K562 (cell line): ENCODE measurements around the gene FRMD4A. TPM values are rescaled to one million over a fixed set of nuclear protein-coding genes. Genes with fewer than 3 reads are reported as not detected.

Experiments used
- CCAR2 ChIP-seq: fragments of 200-400 bp; formaldehyde crosslinking; IDR thresholded peaks from 2 replicates; pipeline ENCODE4 v1.6.1; 2017; ENCODE audit warnings: mild to moderate bottlenecking, low read depth, low read length
- FOXK2 ChIP-seq, 2 experiments: fragments of 450-650 bp; IDR thresholded peaks in 1 of 2; conservative IDR thresholded peaks in 1 of 2; 2 replicates each; pipeline ENCODE4 v1.6.1; 2016; ENCODE audit warnings: low read depth in 2 of 2, mild to moderate bottlenecking in 1 of 2
- MBD2 ChIP-seq: sonication (generic); IDR thresholded peaks from 2 replicates; pipeline ENCODE4 v1.6.1; 2016; ENCODE audit warnings: low read depth, borderline replicate concordance
- NCOA1 ChIP-seq: fragments of 450-650 bp; IDR thresholded peaks from 2 replicates; pipeline ENCODE4 v1.6.1; 2016; ENCODE audit warnings: low read depth
- NR4A1 ChIP-seq, 2 experiments: fragments of 250-450 bp in 1 of 2; fragments of 450-650 bp in 1 of 2; sonication (Bioruptor Pico) in 1 of 2; IDR thresholded peaks; 2 replicates each; pipeline versions ENCODE4 v1.4.0 to v1.6.1; 2016 to 2020; ENCODE audit warnings: mild to moderate bottlenecking in 2 of 2, missing compliant biosample characterization in 1 of 2, missing genetic modification characterization in 1 of 2, moderate library complexity in 1 of 2
- ZNF41 ChIP-seq: fragments of 250-450 bp; sonication (Bioruptor Pico); conservative IDR thresholded peaks from 2 replicates; pipeline ENCODE4 v1.4.0; 2020; ENCODE audit warnings: mild to moderate bottlenecking
- ZNF79 ChIP-seq: fragments of 250-450 bp; sonication (Bioruptor Pico); IDR thresholded peaks from 2 replicates; pipeline ENCODE4 v1.4.0; 2020; ENCODE audit warnings: low read depth, mild to moderate bottlenecking, moderate library complexity
- polyA plus RNA-seq, 8 experiments: library from polyadenylated mRNA; depleted of rRNA in 4 of 8; stranded (reverse) in 5 of 8; unstranded in 3 of 8; fragments of >200 nt; fragmentation: Nextera tagmentation in 2 of 8; fragmentation: Illumina TruSeq in 1 of 8; extraction: Ambion mirVana in 2 of 8; extraction: Trizol in 1 of 8; gene quantifications; 2 replicates each; pipeline versions ENCODE4 v1.2.1 to v1.2.3, GENCODE V29; 2011 to 2014; ENCODE audit warnings: inconsistent platforms in 1 of 8, missing spikeins in 1 of 8
- total RNA-seq, 7 experiments: library from RNA; depleted of rRNA in 6 of 7; stranded (reverse); fragments of >200 nt in 6 of 7; fragmentation: Illumina TruSeq in 2 of 7; extraction: Trizol in 2 of 7; gene quantifications; 2 replicates each; pipeline versions ENCODE4 v1.2.1 to v1.2.3, GENCODE V29; 2011 to 2021; ENCODE audit warnings: low replicate concordance in 1 of 7
- TF ChIP-seq, protein P1 (sequence below): fragments of 200-600 bp; sonication (generic); IDR thresholded peaks from one replicate; pipeline ENCODE4 v1.6.1; 2012; ENCODE audit warnings: mild to moderate bottlenecking, low read depth, low read length, inconsistent platforms
- TF ChIP-seq, protein P2 (sequence below): fragments of 450-650 bp; conservative IDR thresholded peaks from 2 replicates; pipeline ENCODE4 v1.6.1; 2016; ENCODE audit warnings: missing genetic modification characterization, low read depth, mild to moderate bottlenecking, missing compliant biosample characterization, moderate library complexity
- TF ChIP-seq, protein P3 (sequence below): sonication (generic); formaldehyde crosslinking; IDR thresholded peaks from 2 replicates; pipeline ENCODE4 v1.9.0; 2022; ENCODE audit warnings: mild to moderate bottlenecking, missing genetic modification reagents

The FRMD4A gene
- total and polyA plus RNA-seq, 9 of the 15 experiments (the other 6 are each of a cell fraction or from before 2014, with no cell fraction given) = 0.80 to 5.2 (median 3.0) TPM

DNA sequence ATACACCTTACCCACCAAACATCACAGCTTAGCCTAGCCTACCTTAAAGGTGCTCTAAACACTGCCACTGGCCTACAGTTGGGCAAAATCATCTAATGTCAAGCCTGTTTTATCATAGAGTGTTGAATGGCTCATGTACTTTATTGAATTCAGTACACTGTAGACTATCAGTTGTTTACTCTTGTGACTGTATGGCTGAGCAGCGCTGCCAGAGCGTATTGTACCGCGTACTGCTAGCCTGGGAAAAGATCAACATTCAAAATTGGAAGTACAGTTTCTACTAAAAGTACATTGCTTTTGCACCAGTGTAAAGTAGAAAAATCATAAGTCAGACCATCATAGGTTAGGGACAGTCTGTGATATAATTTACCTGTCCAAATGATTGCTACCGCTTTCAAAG lies 517.2 kb downstream of the FRMD4A start (continued):
- TF ChIP-seq, protein P1, sequence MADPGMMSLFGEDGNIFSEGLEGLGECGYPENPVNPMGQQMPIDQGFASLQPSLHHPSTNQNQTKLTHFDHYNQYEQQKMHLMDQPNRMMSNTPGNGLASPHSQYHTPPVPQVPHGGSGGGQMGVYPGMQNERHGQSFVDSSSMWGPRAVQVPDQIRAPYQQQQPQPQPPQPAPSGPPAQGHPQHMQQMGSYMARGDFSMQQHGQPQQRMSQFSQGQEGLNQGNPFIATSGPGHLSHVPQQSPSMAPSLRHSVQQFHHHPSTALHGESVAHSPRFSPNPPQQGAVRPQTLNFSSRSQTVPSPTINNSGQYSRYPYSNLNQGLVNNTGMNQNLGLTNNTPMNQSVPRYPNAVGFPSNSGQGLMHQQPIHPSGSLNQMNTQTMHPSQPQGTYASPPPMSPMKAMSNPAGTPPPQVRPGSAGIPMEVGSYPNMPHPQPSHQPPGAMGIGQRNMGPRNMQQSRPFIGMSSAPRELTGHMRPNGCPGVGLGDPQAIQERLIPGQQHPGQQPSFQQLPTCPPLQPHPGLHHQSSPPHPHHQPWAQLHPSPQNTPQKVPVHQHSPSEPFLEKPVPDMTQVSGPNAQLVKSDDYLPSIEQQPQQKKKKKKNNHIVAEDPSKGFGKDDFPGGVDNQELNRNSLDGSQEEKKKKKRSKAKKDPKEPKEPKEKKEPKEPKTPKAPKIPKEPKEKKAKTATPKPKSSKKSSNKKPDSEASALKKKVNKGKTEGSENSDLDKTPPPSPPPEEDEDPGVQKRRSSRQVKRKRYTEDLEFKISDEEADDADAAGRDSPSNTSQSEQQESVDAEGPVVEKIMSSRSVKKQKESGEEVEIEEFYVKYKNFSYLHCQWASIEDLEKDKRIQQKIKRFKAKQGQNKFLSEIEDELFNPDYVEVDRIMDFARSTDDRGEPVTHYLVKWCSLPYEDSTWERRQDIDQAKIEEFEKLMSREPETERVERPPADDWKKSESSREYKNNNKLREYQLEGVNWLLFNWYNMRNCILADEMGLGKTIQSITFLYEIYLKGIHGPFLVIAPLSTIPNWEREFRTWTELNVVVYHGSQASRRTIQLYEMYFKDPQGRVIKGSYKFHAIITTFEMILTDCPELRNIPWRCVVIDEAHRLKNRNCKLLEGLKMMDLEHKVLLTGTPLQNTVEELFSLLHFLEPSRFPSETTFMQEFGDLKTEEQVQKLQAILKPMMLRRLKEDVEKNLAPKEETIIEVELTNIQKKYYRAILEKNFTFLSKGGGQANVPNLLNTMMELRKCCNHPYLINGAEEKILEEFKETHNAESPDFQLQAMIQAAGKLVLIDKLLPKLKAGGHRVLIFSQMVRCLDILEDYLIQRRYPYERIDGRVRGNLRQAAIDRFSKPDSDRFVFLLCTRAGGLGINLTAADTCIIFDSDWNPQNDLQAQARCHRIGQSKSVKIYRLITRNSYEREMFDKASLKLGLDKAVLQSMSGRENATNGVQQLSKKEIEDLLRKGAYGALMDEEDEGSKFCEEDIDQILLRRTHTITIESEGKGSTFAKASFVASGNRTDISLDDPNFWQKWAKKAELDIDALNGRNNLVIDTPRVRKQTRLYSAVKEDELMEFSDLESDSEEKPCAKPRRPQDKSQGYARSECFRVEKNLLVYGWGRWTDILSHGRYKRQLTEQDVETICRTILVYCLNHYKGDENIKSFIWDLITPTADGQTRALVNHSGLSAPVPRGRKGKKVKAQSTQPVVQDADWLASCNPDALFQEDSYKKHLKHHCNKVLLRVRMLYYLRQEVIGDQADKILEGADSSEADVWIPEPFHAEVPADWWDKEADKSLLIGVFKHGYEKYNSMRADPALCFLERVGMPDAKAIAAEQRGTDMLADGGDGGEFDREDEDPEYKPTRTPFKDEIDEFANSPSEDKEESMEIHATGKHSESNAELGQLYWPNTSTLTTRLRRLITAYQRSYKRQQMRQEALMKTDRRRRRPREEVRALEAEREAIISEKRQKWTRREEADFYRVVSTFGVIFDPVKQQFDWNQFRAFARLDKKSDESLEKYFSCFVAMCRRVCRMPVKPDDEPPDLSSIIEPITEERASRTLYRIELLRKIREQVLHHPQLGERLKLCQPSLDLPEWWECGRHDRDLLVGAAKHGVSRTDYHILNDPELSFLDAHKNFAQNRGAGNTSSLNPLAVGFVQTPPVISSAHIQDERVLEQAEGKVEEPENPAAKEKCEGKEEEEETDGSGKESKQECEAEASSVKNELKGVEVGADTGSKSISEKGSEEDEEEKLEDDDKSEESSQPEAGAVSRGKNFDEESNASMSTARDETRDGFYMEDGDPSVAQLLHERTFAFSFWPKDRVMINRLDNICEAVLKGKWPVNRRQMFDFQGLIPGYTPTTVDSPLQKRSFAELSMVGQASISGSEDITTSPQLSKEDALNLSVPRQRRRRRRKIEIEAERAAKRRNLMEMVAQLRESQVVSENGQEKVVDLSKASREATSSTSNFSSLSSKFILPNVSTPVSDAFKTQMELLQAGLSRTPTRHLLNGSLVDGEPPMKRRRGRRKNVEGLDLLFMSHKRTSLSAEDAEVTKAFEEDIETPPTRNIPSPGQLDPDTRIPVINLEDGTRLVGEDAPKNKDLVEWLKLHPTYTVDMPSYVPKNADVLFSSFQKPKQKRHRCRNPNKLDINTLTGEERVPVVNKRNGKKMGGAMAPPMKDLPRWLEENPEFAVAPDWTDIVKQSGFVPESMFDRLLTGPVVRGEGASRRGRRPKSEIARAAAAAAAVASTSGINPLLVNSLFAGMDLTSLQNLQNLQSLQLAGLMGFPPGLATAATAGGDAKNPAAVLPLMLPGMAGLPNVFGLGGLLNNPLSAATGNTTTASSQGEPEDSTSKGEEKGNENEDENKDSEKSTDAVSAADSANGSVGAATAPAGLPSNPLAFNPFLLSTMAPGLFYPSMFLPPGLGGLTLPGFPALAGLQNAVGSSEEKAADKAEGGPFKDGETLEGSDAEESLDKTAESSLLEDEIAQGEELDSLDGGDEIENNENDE = no peak
- TF ChIP-seq, protein P2, sequence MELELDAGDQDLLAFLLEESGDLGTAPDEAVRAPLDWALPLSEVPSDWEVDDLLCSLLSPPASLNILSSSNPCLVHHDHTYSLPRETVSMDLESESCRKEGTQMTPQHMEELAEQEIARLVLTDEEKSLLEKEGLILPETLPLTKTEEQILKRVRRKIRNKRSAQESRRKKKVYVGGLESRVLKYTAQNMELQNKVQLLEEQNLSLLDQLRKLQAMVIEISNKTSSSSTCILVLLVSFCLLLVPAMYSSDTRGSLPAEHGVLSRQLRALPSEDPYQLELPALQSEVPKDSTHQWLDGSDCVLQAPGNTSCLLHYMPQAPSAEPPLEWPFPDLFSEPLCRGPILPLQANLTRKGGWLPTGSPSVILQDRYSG (tag) = no peak
- TF ChIP-seq MBD2 (no peak), NCOA1 (no peak), NR4A1 (CRISPR knock-in tag; IDR thresholded peaks at IDR 0.05) (no peak), NR4A1 (tag; IDR thresholded peaks at IDR 0.05) (no peak), ZNF79 (CRISPR knock-in tag) (no peak), ZNF41 (CRISPR knock-in tag) (no peak), CCAR2 (no peak), FOXK2 (conservative IDR thresholded peaks at IDR 0.05 in 1 of 2, IDR thresholded peaks at IDR 0.05 in 1 of 2; ENCODE audit: low read depth in 2 of 2) (no peak)
- TF ChIP-seq, protein P3, sequence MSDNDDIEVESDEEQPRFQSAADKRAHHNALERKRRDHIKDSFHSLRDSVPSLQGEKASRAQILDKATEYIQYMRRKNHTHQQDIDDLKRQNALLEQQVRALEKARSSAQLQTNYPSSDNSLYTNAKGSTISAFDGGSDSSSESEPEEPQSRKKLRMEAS (CRISPR knock-in tag) = no peak
